GM12878 (cell line): ENCODE data around the gene IGF1R. TPM values are rescaled to one million over a fixed set of nuclear protein-coding genes. Genes with fewer than 3 reads are reported as not detected.

Source experiments
- ATAC-seq: fragments of 200-7000 bp; cut with Tn5 transposase; 3 replicates; pipeline ENCODE4 v1.9.1; 2020; ENCODE audit warnings: mild to moderate bottlenecking, moderate library complexity
- BruUV-seq: library from RNA; stranded (reverse); fragments of 400-500 nt; replicated peaks from 2 replicates; lab custom pipeline; 2021; lab: Mats Ljungman, UMichigan
- CTCF ChIA-PET: fragments of 300-600 bp; sonication (Branson Sonifier 250); formaldehyde crosslinking; extraction: SDS; loops from one replicate; lab custom pipeline; 2021; ENCODE audit warnings: inconsistent platforms; lab: Yijun Ruan, JAX
- POLR2A ChIA-PET: fragments of 350-600 bp; formaldehyde crosslinking; extraction: SDS; loops from one replicate; lab custom pipeline; 2021; ENCODE audit warnings: inconsistent platforms; lab: Charles Lee
- RAD21 ChIA-PET: fragments of 300-600 bp; sonication (Branson Sonifier 250); formaldehyde crosslinking; loops from one replicate; lab custom pipeline; 2023; ENCODE audit warnings: antibody characterized with exemption; ENCODE audit not compliant: unreplicated experiment; lab: Charles Lee
- SMC1A ChIA-PET: fragments of 300-600 bp; sonication (Branson Sonifier 250); formaldehyde crosslinking; loops from one replicate; lab custom pipeline; 2023; ENCODE audit not compliant: unreplicated experiment, uncharacterized antibody; lab: Charles Lee
- DNase-seq: peaks from one replicate; pipeline ENCODE4 v3.0.0-alpha.2; 2011; ENCODE audit warnings: low read depth, low spot score
- FAIRE-seq: peaks from 3 replicates; lab custom pipeline; 2011; peaks lifted over from hg19 to GRCh38; lab: Jason Lieb, UNC
- H2AFZ ChIP-seq: 2 replicates; pipeline ENCODE4 v1.6.0; 2011; ENCODE audit warnings: low read depth, low read length, control low read depth; ENCODE audit not compliant: control insufficient read depth
- H3K27ac ChIP-seq: 2 replicates; pipeline ENCODE4 v1.5.1; 2011; ENCODE audit warnings: control low read depth; ENCODE audit not compliant: control insufficient read depth, insufficient read depth
- H3K27me3 ChIP-seq, 2 experiments: replicated peaks in 1 of 2; 2 replicates each; pipeline versions ENCODE4 v1.6.0 to v1.6.1; 2011; ENCODE audit warnings: low read length in 1 of 2; ENCODE audit not compliant: control insufficient read depth in 2 of 2, insufficient read depth in 2 of 2
- H3K36me3 ChIP-seq, 2 experiments: 2 replicates each; pipeline ENCODE4 v1.5.1; 2011; ENCODE audit warnings: low read length in 1 of 2; ENCODE audit not compliant: control insufficient read depth in 2 of 2, insufficient read depth in 2 of 2
- H3K4me1 ChIP-seq: 2 replicates; pipeline ENCODE4 v1.6.1; 2011; ENCODE audit warnings: mild to moderate bottlenecking, low read length, moderate library complexity, mixed read lengths; ENCODE audit not compliant: control insufficient read depth, insufficient read depth
- H3K4me2 ChIP-seq: 2 replicates; pipeline ENCODE4 v1.6.0; 2011; ENCODE audit warnings: control low read depth; ENCODE audit not compliant: control insufficient read depth, insufficient read depth
- H3K4me3 ChIP-seq: fragments of 200-600 bp; sonication (generic); 2 replicates; pipeline ENCODE4 v1.5.1; 2016
- H3K79me2 ChIP-seq: 2 replicates; pipeline ENCODE4 v1.6.0; 2011; ENCODE audit warnings: low read length; ENCODE audit not compliant: control insufficient read depth, insufficient read depth
- H3K9ac ChIP-seq: 2 replicates; pipeline ENCODE4 v1.8.0; 2011; ENCODE audit warnings: low read length, control low read depth, mixed read lengths; ENCODE audit not compliant: control insufficient read depth, insufficient read depth
- H3K9me3 ChIP-seq: replicated peaks from 3 replicates; pipeline ENCODE4 v1.5.1; 2011; ENCODE audit warnings: mild to moderate bottlenecking, low read length; ENCODE audit not compliant: control insufficient read depth, insufficient read depth
- H4K20me1 ChIP-seq: 2 replicates; pipeline ENCODE4 v1.6.0; 2011; ENCODE audit not compliant: control insufficient read depth, insufficient read depth
- HDAC2 ChIP-seq: fragments of 200-600 bp; sonication (generic); IDR thresholded peaks from 2 replicates; pipeline ENCODE4 v1.6.1; 2017
- NKRF ChIP-seq: fragments of 450-650 bp; conservative IDR thresholded peaks from 2 replicates; pipeline ENCODE4 v1.6.1; 2017; ENCODE audit warnings: mild to moderate bottlenecking, moderate library complexity
- NRF1 ChIP-seq: conservative IDR thresholded peaks from 2 replicates; pipeline ENCODE4 v1.6.1; 2011; ENCODE audit warnings: mild to moderate bottlenecking, low read depth, low read length, improper control_type of control experiment
- RB1 ChIP-seq: fragments of 450-650 bp; formaldehyde crosslinking; IDR thresholded peaks from 2 replicates; pipeline ENCODE4 v1.6.1; 2017; ENCODE audit warnings: mild to moderate bottlenecking, borderline replicate concordance
- SKIL ChIP-seq: fragments of 450-650 bp; IDR thresholded peaks from 2 replicates; pipeline ENCODE4 v1.6.1; 2017; ENCODE audit warnings: mild to moderate bottlenecking, low read depth, inconsistent platforms; ENCODE audit not compliant: poor library complexity, severe bottlenecking
- SREBF2 ChIP-seq: IDR thresholded peaks from 2 replicates; pipeline ENCODE4 v1.6.1; 2012; ENCODE audit warnings: mild to moderate bottlenecking, low read length
- YY1 ChIP-seq: IDR thresholded peaks from 2 replicates; pipeline ENCODE4 v1.6.1; 2011; ENCODE audit warnings: low read depth, mild to moderate bottlenecking, low read length
- WGBS: methylation state at CpG from one replicate; pipeline ENCODE4 v1.1.6; 2016; ENCODE audit warnings: low lambda C conversion rate; ENCODE audit not compliant: insufficient replicate concordance, insufficient coverage; ENCODE audit errors: missing lambda C conversion rate; 5-methylcytosine and 5-hydroxymethylcytosine counted together
- in situ Hi-C: fragments of 300-500 bp; cut with MboI; formaldehyde crosslinking; loops from 9 replicates; pipeline ENCODE4 v1.14.3; 2018; ENCODE audit warnings: mixed read lengths
- intact Hi-C: fragments of 100-400 bp; cut with micrococcal nuclease; formaldehyde crosslinking; loops from one replicate; pipeline ENCODE4 v1.14.2; 2022; ENCODE audit not compliant: unreplicated experiment
- polyA plus RNA-seq, 11 experiments: library from polyadenylated mRNA; depleted of rRNA in 4 of 11; unstranded in 6 of 11; stranded (reverse) in 5 of 11; fragments of >200 nt; fragmentation: Nextera tagmentation in 4 of 11; fragmentation: Illumina TruSeq in 1 of 11; extraction: Ambion mirVana in 4 of 11; extraction: Trizol in 1 of 11; gene quantifications; 1 replicate in 1 of 11; 2 replicates in 10 of 11; pipeline versions ENCODE4 v1.2.1 to v1.2.3, GENCODE V29; 2011 to 2016; ENCODE audit warnings: inconsistent platforms in 2 of 11, missing spikeins in 2 of 11, low read depth in 1 of 11
- total RNA-seq, 4 experiments: library from RNA; depleted of rRNA in 3 of 4; stranded (reverse); fragments of >200 nt in 3 of 4; fragmentation: Illumina TruSeq in 1 of 4; extraction: Trizol in 1 of 4; gene quantifications; 2 replicates each; pipeline versions ENCODE4 v1.2.1 to v1.2.3, GENCODE V29; 2013 to 2021

Gene IGF1R
- total and polyA plus RNA-seq, 10 of the 15 experiments (the other 5 are each of a cell fraction or from before 2014, with no cell fraction given): 0.03 to 2.7 (median 0.66) TPM

GRCh38 chr15:98802187-98802586 lies 153.8 kb downstream of the IGF1R start:
- H4K20me1 ChIP-seq: no peaks in the 10 kb centered on the region
- no peak overlapping the region for H2AFZ ChIP-seq
- no peaks in the 10 kb centered on the region for H3K36me3 ChIP-seq
- FAIRE-seq (no peak), DNase-seq (no peak), ATAC-seq (no peak)
- ChIA-PET SMC1A (interaction anchor here (1.2 kb wide), 1 partner anchor 13 kb away, joined by 3 read pairs; no protein-coding TSS in a partner anchor), CTCF (no interaction called here), RAD21 (no interaction called here), POLR2A (no interaction called here)
- in situ Hi-C loops: no loop called here
- H3K4me2 ChIP-seq: no peak overlapping the region
- 59% methylated on average over 6 of the region's 6 CpGs for WGBS
- H3K9ac ChIP-seq: no peak overlapping the region
- H3K27me3 ChIP-seq: no peaks in the 10 kb centered on the region
- no peaks in the 10 kb centered on the region for H3K4me1 ChIP-seq
- intact Hi-C loops: no loop called here
- no peak overlapping the region for H3K27ac ChIP-seq
- no peak overlapping the region for H3K4me3 ChIP-seq
- TF ChIP-seq NKRF: no peak
- no peak for TF ChIP-seq YY1
- no peak for TF ChIP-seq RB1
- TF ChIP-seq SKIL: no peak
- TF ChIP-seq NRF1: no peak
- TF ChIP-seq HDAC2: no peak
- no peak for TF ChIP-seq SREBF2
- no TSS peak for BruUV-seq
- no peaks in the 10 kb centered on the region for H3K79me2 ChIP-seq
- H3K9me3 ChIP-seq: no peaks in the 10 kb centered on the region
